Activated CD4-positive, alpha-beta memory T cell treated with anti-CD3 and anti-CD28 coated beads for 36 hours (primary cell): ENCODE data around the gene ITPKA. TPM values are rescaled to one million over a fixed set of nuclear protein-coding genes. Genes with fewer than 3 reads are reported as not detected.
"Not testable (repeated sequence)": the region's sequence is repeated elsewhere in the genome, so short reads cannot be mapped to it uniquely, and the experiment has no call there.

ENCODE experiments used
- CTCF ChIA-PET: fragments of 350-600 bp; sonication (Branson Sonifier 250); formaldehyde crosslinking; loops from one replicate; lab custom pipeline; 2021; ENCODE audit warnings: antibody characterized with exemption, inconsistent platforms; lab: Charles Lee
- POLR2A ChIA-PET: fragments of 350-600 bp; sonication (Branson Sonifier 250); formaldehyde crosslinking; loops from one replicate; lab custom pipeline; 2021; ENCODE audit warnings: antibody characterized with exemption; lab: Charles Lee
- DNase-seq: peaks from one replicate; pipeline ENCODE4 v3.0.0-alpha.2; 2020
- H3K27ac Mint-ChIP-seq: one replicate; pipeline ENCODE4 v1.8.0; 2021; ENCODE audit warnings: mixed read lengths
- H3K27me3 Mint-ChIP-seq: one replicate; pipeline ENCODE4 v1.8.0; 2021; ENCODE audit warnings: mixed read lengths
- H3K36me3 Mint-ChIP-seq: one replicate; pipeline ENCODE4 v1.8.0; 2021; ENCODE audit warnings: mixed read lengths
- H3K4me1 Mint-ChIP-seq: one replicate; pipeline ENCODE4 v1.8.0; 2021; ENCODE audit warnings: low read depth, mixed read lengths
- H3K4me3 Mint-ChIP-seq: one replicate; pipeline ENCODE4 v1.8.0; 2021; ENCODE audit warnings: mild to moderate bottlenecking, mixed read lengths
- H3K9me3 Mint-ChIP-seq: one replicate; pipeline ENCODE4 v1.8.0; 2021; ENCODE audit warnings: mixed read lengths
- intact Hi-C: fragments of 100-400 bp; cut with micrococcal nuclease; formaldehyde crosslinking; loops from one replicate; pipeline ENCODE4 v1.15.1; 2023
- total RNA-seq, 2 experiments: library from RNA; stranded (reverse); gene quantifications; one replicate each; pipeline ENCODE4 v1.2.3, GENCODE V29; 2021

The ITPKA gene
- total RNA-seq = 1 to 10 TPM; 3.5 to 4.7 TPM

- DNase-seq = peak; percentile 95
- intact Hi-C loops = loop anchor here (1.0 to 10.0 kb wide), 6 partner anchors 64 to 479 kb away; partner anchors contain the start of genes CHP1, EHD4, NUSAP1 and OIP5
- Mint-ChIP-seq H3K4me3 (peak within 1 kb of the TSS; percentile 67), H3K9me3 (peaks cover 3% of the 10 kb centered on the region), H3K27me3 (peaks cover 31% of the 10 kb centered on the region), H3K36me3 (peaks cover 3% of the 10 kb centered on the region), H3K4me1 (peaks cover 36% of the 10 kb centered on the region), H3K27ac (peak within 1 kb of the TSS; percentile 61)
- CTCF ChIA-PET = interaction anchor here (1.9 kb wide), 1 partner anchor 27 kb away, joined by 9 read pairs; no protein-coding TSS in a partner anchor
- POLR2A ChIA-PET = interaction anchor here (0.6 to 1.4 kb wide), 4 partner anchors 9 to 22 kb away, joined by 3 to 6 read pairs (median 4); no protein-coding TSS in a partner anchor
Measured at GRCh38 chr15:41493205-41493901, at the start of gene ITPKA. Gene ITPKA, plus strand, starts transcription at chr15:41493874. Its CDS starts 54 bp downstream, at chr15:41493928.

- H3K27ac Mint-ChIP-seq = no peak overlapping the region
- H3K27me3 Mint-ChIP-seq = no peaks in the 10 kb centered on the region
Measured at GRCh38 chr15:41445399-41445798, 48.3 kb upstream of the ITPKA start.

GRCh38 chr15:41462084-41462795, 31.4 kb upstream of the ITPKA start:
- Mint-ChIP-seq H3K36me3 (peaks cover 20% of the 10 kb centered on the region), H3K4me1 (no peaks in the 10 kb centered on the region), H3K27me3 (no peaks in the 10 kb centered on the region), H3K27ac (no peak overlapping the region), H3K4me3 (no peak overlapping the region), H3K9me3 (no peaks in the 10 kb centered on the region)
- DNase-seq = no peak
- CTCF ChIA-PET = interaction anchor here (1.3 kb wide), 1 partner anchor 46 kb away, joined by 3 read pairs; no protein-coding TSS in a partner anchor
- intact Hi-C loops = no loop called here
- POLR2A ChIA-PET = no interaction called here

More at GRCh38 chr15:41445399-41445798, 48.3 kb upstream of the ITPKA start:
- no peak for DNase-seq
- H3K4me1 Mint-ChIP-seq = peaks cover 8% of the 10 kb centered on the region
- POLR2A ChIA-PET = no interaction called here
- H3K4me3 Mint-ChIP-seq = no peak overlapping the region
- H3K9me3 Mint-ChIP-seq = no peaks in the 10 kb centered on the region
- H3K36me3 Mint-ChIP-seq = peaks cover 11% of the 10 kb centered on the region
- CTCF ChIA-PET = interaction anchor here (0.6 to 1.2 kb wide), 2 partner anchors 21 to 207 kb away, joined by 3 read pairs; no protein-coding TSS in a partner anchor
- intact Hi-C loops = no loop called here

GRCh38 chr15:41464889-41465580, 28.6 kb upstream of the ITPKA start:
- intact Hi-C loops = loop anchor here (5.0 kb wide), 1 partner anchor 92 kb away; the partner anchor contains the start of gene TYRO3

GRCh38 chr15:41465822-41466421, 27.8 kb upstream of the ITPKA start:
- POLR2A ChIA-PET = interaction anchor here (0.6 to 1.2 kb wide), 3 partner anchors 12 to 120 kb away, joined by 3 to 6 read pairs (median 3); partner anchors contain the start of gene LTK
- Mint-ChIP-seq H3K4me3 (no peak overlapping the region), H3K27ac (no peak overlapping the region), H3K36me3 (peaks cover 21% of the 10 kb centered on the region), H3K9me3 (no peaks in the 10 kb centered on the region), H3K27me3 (no peaks in the 10 kb centered on the region), H3K4me1 (no peaks in the 10 kb centered on the region)
- DNase-seq = no peak
- CTCF ChIA-PET = interaction anchor here (0.6 to 3.2 kb wide), 51 partner anchors 11 to 1617 kb away, joined by 3 to 32 read pairs (median 5); partner anchors contain the start of genes ITPKA, LTK, MAPKBP1 and PLA2G4B
- intact Hi-C loops = loop anchor here (1.0 to 5.0 kb wide), 3 partner anchors 41 to 345 kb away; partner anchors contain the start of gene TYRO3

More at GRCh38 chr15:41464889-41465580, 28.6 kb upstream of the ITPKA start:
- H3K27ac Mint-ChIP-seq = no peak overlapping the region
- H3K9me3 Mint-ChIP-seq = no peaks in the 10 kb centered on the region
- H3K27me3 Mint-ChIP-seq = no peaks in the 10 kb centered on the region
- no peak for DNase-seq
- no peaks in the 10 kb centered on the region for H3K4me1 Mint-ChIP-seq
- peaks cover 16% of the 10 kb centered on the region for H3K36me3 Mint-ChIP-seq
- no peak overlapping the region for H3K4me3 Mint-ChIP-seq
- POLR2A ChIA-PET = interaction anchor here (0.6 kb wide), 1 partner anchor 121 kb away, joined by 3 read pairs; no protein-coding TSS in a partner anchor
- CTCF ChIA-PET = interaction anchor here (0.6 to 3.2 kb wide), 43 partner anchors 11 to 1616 kb away, joined by 3 to 32 read pairs (median 6); partner anchors contain the start of genes ITPKA, LTK, MAPKBP1 and PLA2G4B

GRCh38 chr15:41466711-41467110, 27.0 kb upstream of the ITPKA start:
- intact Hi-C loops = loop anchor here (1.0 to 5.0 kb wide), 3 partner anchors 41 to 344 kb away; partner anchors contain the start of gene TYRO3
- H3K4me1 Mint-ChIP-seq = no peaks in the 10 kb centered on the region
- ChIA-PET CTCF (interaction anchor here (0.7 to 3.2 kb wide), 38 partner anchors 10 to 438 kb away, joined by 3 to 32 read pairs (median 6); partner anchors contain the start of genes ITPKA, LTK, MAPKBP1 and RPAP1), POLR2A (interaction anchor here (1.1 to 1.2 kb wide), 2 partner anchors 13 to 47 kb away, joined by 3 to 6 read pairs; partner anchors contain the start of gene LTK)
- no peak for DNase-seq
- H3K27me3 Mint-ChIP-seq = no peaks in the 10 kb centered on the region
- no peak overlapping the region for H3K27ac Mint-ChIP-seq
- no peak overlapping the region for H3K4me3 Mint-ChIP-seq
- H3K9me3 Mint-ChIP-seq = no peaks in the 10 kb centered on the region
- H3K36me3 Mint-ChIP-seq = peaks cover 23% of the 10 kb centered on the region

- H3K4me3 Mint-ChIP-seq, POLR2A ChIA-PET, CTCF ChIA-PET, H3K4me1 Mint-ChIP-seq, H3K27ac Mint-ChIP-seq, DNase-seq, H3K27me3 Mint-ChIP-seq, H3K9me3 Mint-ChIP-seq: not testable (repeated sequence)
- intact Hi-C loops = loop anchor here (5.0 kb wide), 1 partner anchor 88 kb away; the partner anchor contains the start of gene TYRO3
- peaks cover 24% of the 10 kb centered on the region for H3K36me3 Mint-ChIP-seq
Measured at GRCh38 chr15:41469644-41470043, 24.0 kb upstream of the ITPKA start.

GRCh38 chr15:41473418-41473817, 20.3 kb upstream of the ITPKA start:
- CTCF ChIA-PET = interaction anchor here (7.1 kb wide), 1 partner anchor 7 kb away, joined by 32 read pairs; no protein-coding TSS in a partner anchor
- Mint-ChIP-seq H3K4me1 (peaks cover 6% of the 10 kb centered on the region), H3K4me3 (no peak overlapping the region), H3K36me3 (peaks cover 44% of the 10 kb centered on the region), H3K9me3 (no peaks in the 10 kb centered on the region), H3K27ac (no peak overlapping the region), H3K27me3 (no peaks in the 10 kb centered on the region)
- POLR2A ChIA-PET = interaction anchor here (0.6 kb wide), 1 partner anchor 433 kb away, joined by 3 read pairs; no protein-coding TSS in a partner anchor
- no peak for DNase-seq
- intact Hi-C loops = no loop called here

GRCh38 chr15:41474436-41474835, 19.2 kb upstream of the ITPKA start:
- H3K27ac Mint-ChIP-seq = no peak overlapping the region

GRCh38 chr15:41474941-41475340, 18.7 kb upstream of the ITPKA start:
- Mint-ChIP-seq H3K4me1 (peaks cover 6% of the 10 kb centered on the region), H3K9me3 (no peaks in the 10 kb centered on the region), H3K4me3 (no peak overlapping the region), H3K27ac (no peak overlapping the region), H3K36me3 (peaks cover 47% of the 10 kb centered on the region), H3K27me3 (no peaks in the 10 kb centered on the region)
- intact Hi-C loops = no loop called here
- DNase-seq = no peak
- ChIA-PET POLR2A (no interaction called here), CTCF (interaction anchor here (7.1 kb wide), 1 partner anchor 9 kb away, joined by 32 read pairs; no protein-coding TSS in a partner anchor)

More at GRCh38 chr15:41474436-41474835, 19.2 kb upstream of the ITPKA start:
- ChIA-PET POLR2A (no interaction called here), CTCF (interaction anchor here (7.1 kb wide), 1 partner anchor 8 kb away, joined by 32 read pairs; no protein-coding TSS in a partner anchor)
- intact Hi-C loops = no loop called here
- H3K4me1 Mint-ChIP-seq = peaks cover 6% of the 10 kb centered on the region
- no peaks in the 10 kb centered on the region for H3K9me3 Mint-ChIP-seq
- peaks cover 51% of the 10 kb centered on the region for H3K36me3 Mint-ChIP-seq
- H3K27me3 Mint-ChIP-seq = no peaks in the 10 kb centered on the region
- no peak for DNase-seq
- H3K4me3 Mint-ChIP-seq = no peak overlapping the region
